ENCODE measurements around the gene POLQ. TPM values are rescaled to one million over a fixed set of nuclear protein-coding genes. Genes with fewer than 3 reads are reported as not detected.

Gene POLQ
- total and polyA plus RNA-seq, 10 of the 15 experiments (the other 5 are each of a cell fraction or from before 2014, with no cell fraction given), result 3.3 to 22.4 (median 15.9) TPM

GRCh38 chr3:121566773-121567172 is 21.0 kb upstream of the POLQ start:
- SMC1A ChIA-PET (ENCODE audit: uncharacterized antibody, unreplicated experiment), result no interaction called here
- 54% methylated on average over 9 of the region's 9 CpGs for WGBS (ENCODE audit: insufficient coverage, insufficient replicate concordance, low lambda C conversion rate, missing lambda C conversion rate)
- H4K20me1 ChIP-seq (ENCODE audit: control insufficient read depth, insufficient read depth), result no peaks in the 10 kb centered on the region
- H3K79me2 ChIP-seq (ENCODE audit: control insufficient read depth, insufficient read depth, low read length), result no peaks in the 10 kb centered on the region
- H3K4me2 ChIP-seq (ENCODE audit: control insufficient read depth, insufficient read depth), result no peak overlapping the region
- intact Hi-C loops (cut with micrococcal nuclease; ENCODE audit: unreplicated experiment) (no loop called here), in situ Hi-C loops (cut with MboI) (no loop called here)
- RAD21 ChIA-PET (ENCODE audit: unreplicated experiment), result no interaction called here
- no peak for TF ChIP-seq ATF7 (IDR thresholded peaks at IDR 0.05; ENCODE audit: low read depth)
- no peak for TF ChIP-seq SREBF2 (IDR thresholded peaks at IDR 0.05; ENCODE audit: low read length)
- TF ChIP-seq NR2F1 (conservative IDR thresholded peaks at IDR 0.05), result no peak
- no peak for TF ChIP-seq EZH2 (IDR thresholded peaks at IDR 0.05; ENCODE audit: borderline replicate concordance, control insufficient read depth, low read depth, low read length)
- no peak for TF ChIP-seq ELK1 (IDR thresholded peaks at IDR 0.05; ENCODE audit: low read depth, low read length)
- no peak for TF ChIP-seq CREB1 (IDR thresholded peaks at IDR 0.05; ENCODE audit: low read depth)
- no peak for TF ChIP-seq IRF5 (IDR thresholded peaks at IDR 0.05; ENCODE audit: borderline replicate concordance)
- TF ChIP-seq MEF2B (IDR thresholded peaks at IDR 0.05; ENCODE audit: partially characterized antibody, poor library complexity, severe bottlenecking), result no peak
- no peak for TF ChIP-seq NR2C2 (IDR thresholded peaks at IDR 0.05; ENCODE audit: borderline replicate concordance, control insufficient read depth, insufficient read length, low read depth)
- no peak for TF ChIP-seq EED (IDR thresholded peaks at IDR 0.05; ENCODE audit: low read depth)
- TF ChIP-seq FOS (IDR thresholded peaks at IDR 0.05; ENCODE audit: borderline replicate concordance, extremely low read depth, insufficient read length), result no peak
- no peak overlapping the region for H2AFZ ChIP-seq (ENCODE audit: control insufficient read depth, low read depth, low read length)
- H3K4me1 ChIP-seq (ENCODE audit: control insufficient read depth, insufficient read depth, low read length), result no peaks in the 10 kb centered on the region
- H3K9me3 ChIP-seq (replicated peaks; ENCODE audit: control insufficient read depth, insufficient read depth, low read length), result no peaks in the 10 kb centered on the region
- POLR2A ChIA-PET, result no interaction called here
- CTCF ChIA-PET, result no interaction called here
- H3K4me3 ChIP-seq, result no peak overlapping the region
- no peak overlapping the region for H3K9ac ChIP-seq (ENCODE audit: control insufficient read depth, insufficient read depth, low read length)
- DNase-seq (ENCODE audit: low read depth, low spot score), result no peak
- no peaks in the 10 kb centered on the region; a peak in 1 of 4 replicates for H3K27me3 ChIP-seq (replicated peaks in 1 of 2; ENCODE audit: control insufficient read depth in 2 of 2, insufficient read depth in 2 of 2, low read length in 1 of 2)
- no TSS peak for BruUV-seq (replicated peaks)
- H3K36me3 ChIP-seq (ENCODE audit: control insufficient read depth in 2 of 2, insufficient read depth in 2 of 2, low read length in 1 of 2), result no peaks in the 10 kb centered on the region
- H3K27ac ChIP-seq (ENCODE audit: control insufficient read depth, insufficient read depth), result no peak overlapping the region
- FAIRE-seq, result no peak
- ATAC-seq, result no peak

Data from GM12878 (cell line).